HEK293 (cell line): ENCODE results near the gene BEST1.

Experiments
- CTCF ChIA-PET: fragments of 350-600 bp; formaldehyde crosslinking; extraction: SDS; loops from one replicate; lab custom pipeline; 2021; ENCODE audit warnings: antibody characterized with exemption; lab: Yijun Ruan, JAX
- POLR2A ChIA-PET: fragments of 300-600 bp; formaldehyde crosslinking; extraction: SDS; loops from one replicate; lab custom pipeline; 2020; ENCODE audit warnings: antibody characterized with exemption, inconsistent platforms; lab: Yijun Ruan, JAX
- H3K27ac ChIP-seq: fragments of 200-500 bp; sonication (Bioruptor generic); 2 replicates; pipeline ENCODE4 v1.5.1; 2014; ENCODE audit warnings: low read depth, low read length, control low read depth, inconsistent platforms; ENCODE audit errors: extremely low read depth
- H3K36me3 ChIP-seq, 2 experiments: fragments of 200-500 bp in 1 of 2; sonication (Bioruptor generic) in 1 of 2; 1 replicate in 1 of 2; 2 replicates in 1 of 2; pipeline ENCODE4 v1.5.1; 2014 to 2017; ENCODE audit warnings: inconsistent platforms in 2 of 2, low read length in 2 of 2; ENCODE audit not compliant: control insufficient read depth in 2 of 2, insufficient read depth in 1 of 2
- H3K4me1 ChIP-seq: fragments of 200-500 bp; sonication (Bioruptor generic); 2 replicates; pipeline ENCODE4 v1.5.1; 2014; ENCODE audit warnings: mild to moderate bottlenecking, low read length, inconsistent platforms; ENCODE audit not compliant: control insufficient read depth, insufficient read depth
- H3K4me3 ChIP-seq: 2 replicates; pipeline ENCODE4 v1.5.1; 2011; ENCODE audit warnings: low read depth, mild to moderate bottlenecking, control low read depth, low read length, moderate library complexity
- H3K9me3 ChIP-seq: fragments of 200-500 bp; sonication (Bioruptor generic); 2 replicates; pipeline ENCODE4 v1.5.1; 2014; ENCODE audit warnings: low read depth, low read length, inconsistent platforms; ENCODE audit not compliant: control insufficient read depth, insufficient read depth
- BCL6B ChIP-seq: fragments of 450-650 bp; formaldehyde crosslinking; IDR thresholded peaks from 2 replicates; pipeline ENCODE4 v1.5.1; 2017; ENCODE audit warnings: missing biosample characterization, missing genetic modification characterization
- HOXC10 ChIP-seq: sonication (generic); formaldehyde crosslinking; IDR thresholded peaks from 2 replicates; pipeline ENCODE4 v1.8.1; 2023; ENCODE audit warnings: mild to moderate bottlenecking, missing genetic modification reagents
- KLF16 ChIP-seq: fragments of 450-650 bp; formaldehyde crosslinking; IDR thresholded peaks from 2 replicates; pipeline ENCODE4 v1.5.1; 2017; ENCODE audit warnings: missing biosample characterization, missing genetic modification characterization
- SETDB1 ChIP-seq: IDR thresholded peaks from one replicate; pipeline ENCODE4 v1.6.1; 2017; ENCODE audit warnings: mild to moderate bottlenecking, low read length, moderate library complexity, mixed read lengths; ENCODE audit not compliant: insufficient read length
- TRIM28 ChIP-seq: IDR thresholded peaks from 2 replicates; pipeline ENCODE4 v1.6.1; 2011; ENCODE audit warnings: low read length, control low read depth, borderline replicate concordance
- ZFP37 ChIP-seq: fragments of 450-650 bp; formaldehyde crosslinking; IDR thresholded peaks from 2 replicates; pipeline ENCODE4 v1.5.1; 2016; ENCODE audit warnings: missing biosample characterization, missing genetic modification characterization
- ZNF239 ChIP-seq: fragments of 450-650 bp; formaldehyde crosslinking; IDR thresholded peaks from 2 replicates; pipeline ENCODE4 v1.5.1; 2016; ENCODE audit warnings: missing biosample characterization, missing genetic modification characterization
- ZNF335 ChIP-seq: fragments of 450-650 bp; formaldehyde crosslinking; conservative IDR thresholded peaks from 2 replicates; pipeline ENCODE4 v1.5.1; 2016; ENCODE audit warnings: missing biosample characterization, missing genetic modification characterization
- ZNF354C ChIP-seq: fragments of 450-650 bp; formaldehyde crosslinking; IDR thresholded peaks from 2 replicates; pipeline ENCODE4 v1.5.1; 2016; ENCODE audit warnings: missing biosample characterization, missing genetic modification characterization, low read depth, borderline replicate concordance
- ZNF416 ChIP-seq: fragments of 450-650 bp; formaldehyde crosslinking; IDR thresholded peaks from 2 replicates; pipeline ENCODE4 v1.5.1; 2016; ENCODE audit warnings: missing biosample characterization, missing genetic modification characterization
- ZNF433 ChIP-seq: fragments of 450-650 bp; formaldehyde crosslinking; IDR thresholded peaks from 2 replicates; pipeline ENCODE4 v1.5.1; 2016; ENCODE audit warnings: missing biosample characterization, missing genetic modification characterization, low read depth
- ZNF501 ChIP-seq: fragments of 450-650 bp; formaldehyde crosslinking; IDR thresholded peaks from 2 replicates; pipeline ENCODE4 v1.5.1; 2016; ENCODE audit warnings: missing biosample characterization, missing genetic modification characterization
- ZNF510 ChIP-seq: fragments of 450-650 bp; formaldehyde crosslinking; IDR thresholded peaks from 2 replicates; pipeline ENCODE4 v1.5.1; 2018; ENCODE audit warnings: mild to moderate bottlenecking, missing genetic modification characterization, missing biosample characterization; ENCODE audit not compliant: insufficient replicate concordance
- ZNF529 ChIP-seq: fragments of 450-650 bp; formaldehyde crosslinking; IDR thresholded peaks from 2 replicates; pipeline ENCODE4 v1.5.1; 2017; ENCODE audit warnings: missing genetic modification characterization, missing biosample characterization; ENCODE audit not compliant: insufficient replicate concordance
- ZNF548 ChIP-seq: fragments of 450-650 bp; formaldehyde crosslinking; IDR thresholded peaks from 2 replicates; pipeline ENCODE4 v1.5.1; 2016; ENCODE audit warnings: missing biosample characterization, missing genetic modification characterization
- ZNF549 ChIP-seq: fragments of 450-650 bp; IDR thresholded peaks from 2 replicates; pipeline ENCODE4 v1.5.1; 2018; ENCODE audit warnings: missing biosample characterization, missing genetic modification characterization, mild to moderate bottlenecking, inconsistent platforms, moderate library complexity
- ZNF561 ChIP-seq: fragments of 450-650 bp; IDR thresholded peaks from 2 replicates; pipeline ENCODE4 v1.5.1; 2018; ENCODE audit warnings: missing biosample characterization, missing genetic modification characterization, borderline replicate concordance
- ZNF791 ChIP-seq: fragments of 450-650 bp; formaldehyde crosslinking; IDR thresholded peaks from 2 replicates; pipeline ENCODE4 v1.5.1; 2016; ENCODE audit warnings: missing biosample characterization, missing genetic modification characterization
- ZSCAN30 ChIP-seq: fragments of 450-650 bp; IDR thresholded peaks from 2 replicates; pipeline ENCODE4 v1.5.1; 2018; ENCODE audit warnings: missing biosample characterization, mild to moderate bottlenecking, missing genetic modification characterization, moderate library complexity
- TF ChIP-seq, protein P1 (sequence below): fragments of 450-650 bp; formaldehyde crosslinking; IDR thresholded peaks from 2 replicates; pipeline ENCODE4 v1.5.1; 2016; ENCODE audit warnings: missing biosample characterization, missing genetic modification characterization
- TF ChIP-seq, protein P2 (sequence below): fragments of 450-650 bp; formaldehyde crosslinking; IDR thresholded peaks from 2 replicates; pipeline ENCODE4 v1.5.1; 2016; ENCODE audit warnings: missing biosample characterization, missing genetic modification characterization, low read depth
- TF ChIP-seq, protein P3 (sequence below): fragments of 450-650 bp; formaldehyde crosslinking; IDR thresholded peaks from 2 replicates; pipeline ENCODE4 v1.5.1; 2016; ENCODE audit warnings: missing biosample characterization, missing genetic modification characterization

The BEST1 gene

GRCh38 chr11:61994981-61995380, 44.8 kb downstream of the BEST1 start:
- Histone ChIP-seq H3K36me3 (no peaks in the 10 kb centered on the region), H3K4me1 (no peaks in the 10 kb centered on the region), H3K4me3 (no peak overlapping the region)
- CTCF ChIA-PET: interaction anchor here (0.7 to 1.8 kb wide), 4 partner anchors 21 to 87 kb away, joined by 4 to 7 read pairs (median 5); no protein-coding TSS in a partner anchor
- POLR2A ChIA-PET: no interaction called here
- no peak for TF ChIP-seq HOXC10 (CRISPR knock-in tag)
- TF ChIP-seq ZNF549: no peak
- no peak for TF ChIP-seq BCL6B (tag by site-specific recombination)
- TF ChIP-seq, protein P1, sequence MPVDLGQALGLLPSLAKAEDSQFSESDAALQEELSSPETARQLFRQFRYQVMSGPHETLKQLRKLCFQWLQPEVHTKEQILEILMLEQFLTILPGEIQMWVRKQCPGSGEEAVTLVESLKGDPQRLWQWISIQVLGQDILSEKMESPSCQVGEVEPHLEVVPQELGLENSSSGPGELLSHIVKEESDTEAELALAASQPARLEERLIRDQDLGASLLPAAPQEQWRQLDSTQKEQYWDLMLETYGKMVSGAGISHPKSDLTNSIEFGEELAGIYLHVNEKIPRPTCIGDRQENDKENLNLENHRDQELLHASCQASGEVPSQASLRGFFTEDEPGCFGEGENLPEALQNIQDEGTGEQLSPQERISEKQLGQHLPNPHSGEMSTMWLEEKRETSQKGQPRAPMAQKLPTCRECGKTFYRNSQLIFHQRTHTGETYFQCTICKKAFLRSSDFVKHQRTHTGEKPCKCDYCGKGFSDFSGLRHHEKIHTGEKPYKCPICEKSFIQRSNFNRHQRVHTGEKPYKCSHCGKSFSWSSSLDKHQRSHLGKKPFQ: no peak
- TF ChIP-seq ZFP37 (tag by site-specific recombination): no peak
- TF ChIP-seq ZNF501 (tag by site-specific recombination): no peak
- no peak for TF ChIP-seq KLF16
- no peak for TF ChIP-seq ZNF529 (tag by site-specific recombination)
- TF ChIP-seq, protein P2, sequence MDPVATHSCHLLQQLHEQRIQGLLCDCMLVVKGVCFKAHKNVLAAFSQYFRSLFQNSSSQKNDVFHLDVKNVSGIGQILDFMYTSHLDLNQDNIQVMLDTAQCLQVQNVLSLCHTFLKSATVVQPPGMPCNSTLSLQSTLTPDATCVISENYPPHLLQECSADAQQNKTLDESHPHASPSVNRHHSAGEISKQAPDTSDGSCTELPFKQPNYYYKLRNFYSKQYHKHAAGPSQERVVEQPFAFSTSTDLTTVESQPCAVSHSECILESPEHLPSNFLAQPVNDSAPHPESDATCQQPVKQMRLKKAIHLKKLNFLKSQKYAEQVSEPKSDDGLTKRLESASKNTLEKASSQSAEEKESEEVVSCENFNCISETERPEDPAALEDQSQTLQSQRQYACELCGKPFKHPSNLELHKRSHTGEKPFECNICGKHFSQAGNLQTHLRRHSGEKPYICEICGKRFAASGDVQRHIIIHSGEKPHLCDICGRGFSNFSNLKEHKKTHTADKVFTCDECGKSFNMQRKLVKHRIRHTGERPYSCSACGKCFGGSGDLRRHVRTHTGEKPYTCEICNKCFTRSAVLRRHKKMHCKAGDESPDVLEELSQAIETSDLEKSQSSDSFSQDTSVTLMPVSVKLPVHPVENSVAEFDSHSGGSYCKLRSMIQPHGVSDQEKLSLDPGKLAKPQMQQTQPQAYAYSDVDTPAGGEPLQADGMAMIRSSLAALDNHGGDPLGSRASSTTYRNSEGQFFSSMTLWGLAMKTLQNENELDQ (tag by site-specific recombination): no peak
- TF ChIP-seq, all 188 proteins: peak for 0
- no peak overlapping the region for H3K27ac ChIP-seq
- no peaks in the 10 kb centered on the region for H3K9me3 ChIP-seq

DNA sequence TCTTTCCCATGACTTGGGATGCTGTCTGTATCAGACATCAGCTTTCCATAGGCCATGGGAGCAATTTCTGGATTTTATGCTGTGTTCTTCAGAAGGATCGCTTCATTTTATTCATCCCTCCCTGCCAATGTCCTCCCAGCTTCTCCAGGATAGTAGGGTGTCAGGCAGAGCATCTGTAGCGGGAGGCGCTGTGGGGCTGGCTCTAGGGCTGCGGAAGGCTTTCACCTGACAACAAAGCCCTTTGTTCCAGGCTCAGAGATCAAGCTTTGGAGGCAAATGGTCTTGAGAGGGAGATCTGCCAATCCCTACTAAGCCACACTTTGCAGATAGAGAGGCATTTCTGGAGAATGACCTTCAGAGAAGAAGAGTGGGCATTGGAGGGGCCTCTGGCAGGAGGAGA, 46.8 kb downstream of the BEST1 start:
- Histone ChIP-seq H3K36me3 (no peaks in the 10 kb centered on the region), H3K27ac (no peak overlapping the region), H3K4me1 (no peaks in the 10 kb centered on the region), H3K4me3 (no peak overlapping the region), H3K9me3 (no peaks in the 10 kb centered on the region)
- ChIA-PET CTCF (interaction anchor here (0.8 kb wide), 1 partner anchor 99 kb away, joined by 3 read pairs; no protein-coding TSS in a partner anchor), POLR2A (no interaction called here)
- TF ChIP-seq ZNF791 (no peak), ZNF548 (tag by site-specific recombination) (no peak), ZNF416 (tag by site-specific recombination) (no peak), ZNF354C (tag by site-specific recombination) (no peak), ZNF239 (tag by site-specific recombination) (no peak), ZFP37 (tag by site-specific recombination) (no peak), ZNF510 (tag by site-specific recombination) (no peak)

DNA sequence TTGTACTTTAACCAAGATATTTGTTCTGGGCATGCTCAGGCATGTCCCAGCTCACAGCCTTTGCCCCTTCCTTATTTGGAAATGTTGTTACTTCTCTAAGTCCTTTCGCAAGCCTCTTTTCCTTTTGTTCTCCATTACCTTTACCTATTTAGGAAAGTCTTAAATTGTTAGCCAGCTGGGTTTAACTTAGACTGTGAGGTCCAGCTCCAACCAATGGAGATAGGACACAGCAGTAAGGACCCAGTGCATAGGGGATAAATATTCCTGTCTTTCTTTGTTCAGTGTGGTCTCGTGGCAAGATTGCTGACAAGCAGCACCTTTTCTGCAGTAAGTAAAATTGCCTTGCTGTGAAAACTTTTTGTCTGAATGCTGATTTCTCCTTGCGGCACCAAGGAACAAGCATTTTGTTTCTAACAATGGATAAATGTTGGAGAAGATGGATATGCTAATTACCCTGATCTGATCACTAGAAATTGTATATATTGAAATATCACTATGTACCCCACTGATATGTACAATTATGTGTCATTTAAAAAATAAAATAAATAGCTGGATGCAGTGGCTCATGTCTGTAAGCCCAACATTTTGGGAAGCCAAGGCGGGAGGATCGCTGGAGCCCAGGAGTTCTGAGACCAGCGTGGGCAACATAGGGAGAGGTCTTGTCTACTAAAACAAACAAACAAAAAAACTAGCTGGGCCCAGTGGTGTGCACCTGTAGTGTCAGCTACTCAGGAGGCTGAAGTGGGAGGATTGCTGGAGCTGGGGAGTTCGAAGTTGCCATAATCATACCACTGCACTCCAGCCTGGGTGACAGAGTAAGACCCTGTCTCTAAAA, 49.2 kb downstream of the BEST1 start:
- ChIA-PET CTCF (interaction anchor here (0.6 to 0.8 kb wide), 3 partner anchors 54 to 97 kb away, joined by 3 to 5 read pairs (median 3); no protein-coding TSS in a partner anchor), POLR2A (no interaction called here)
- Histone ChIP-seq H3K27ac (no peak overlapping the region), H3K9me3 (no peaks in the 10 kb centered on the region), H3K4me1 (no peaks in the 10 kb centered on the region), H3K36me3 (no peaks in the 10 kb centered on the region), H3K4me3 (no peak overlapping the region)
- peak; percentile 94 for TF ChIP-seq ZNF561 (tag by site-specific recombination)
- no peak for TF ChIP-seq ZNF433 (tag by site-specific recombination)
- peak; percentile 98 for TF ChIP-seq TRIM28
- peak; percentile 100 for TF ChIP-seq SETDB1
- TF ChIP-seq, protein P3, sequence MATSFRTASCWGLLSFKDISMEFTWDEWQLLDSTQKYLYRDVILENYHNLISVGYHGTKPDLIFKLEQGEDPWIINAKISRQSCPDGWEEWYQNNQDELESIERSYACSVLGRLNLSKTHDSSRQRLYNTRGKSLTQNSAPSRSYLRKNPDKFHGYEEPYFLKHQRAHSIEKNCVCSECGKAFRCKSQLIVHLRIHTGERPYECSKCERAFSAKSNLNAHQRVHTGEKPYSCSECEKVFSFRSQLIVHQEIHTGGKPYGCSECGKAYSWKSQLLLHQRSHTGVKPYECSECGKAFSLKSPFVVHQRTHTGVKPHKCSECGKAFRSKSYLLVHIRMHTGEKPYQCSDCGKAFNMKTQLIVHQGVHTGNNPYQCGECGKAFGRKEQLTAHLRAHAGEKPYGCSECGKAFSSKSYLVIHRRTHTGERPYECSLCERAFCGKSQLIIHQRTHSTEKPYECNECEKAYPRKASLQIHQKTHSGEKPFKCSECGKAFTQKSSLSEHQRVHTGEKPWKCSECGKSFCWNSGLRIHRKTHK (tag by site-specific recombination): no peak
- no peak for TF ChIP-seq ZNF335 (tag by site-specific recombination)
- TF ChIP-seq ZSCAN30 (tag by site-specific recombination): no peak
